ENCODE results near the gene RIMBP2.

Gene RIMBP2

GRCh38 chr12:130525384-130526172 is 190.5 kb downstream of the RIMBP2 start:
- DNase-seq (ENCODE audit: low spot score), result no peak
- H3K9ac ChIP-seq (ENCODE audit: low read depth, low read length, poor library complexity), result no peak overlapping the region
- H4K8ac ChIP-seq (ENCODE audit: low read depth, low read length), result no peak overlapping the region
- H3K36me3 ChIP-seq (replicated peaks in 1 of 2; ENCODE audit: control insufficient read depth in 2 of 2, insufficient read depth in 2 of 2, low read length in 2 of 2), result no peaks in the 10 kb centered on the region
- no peak overlapping the region for H3K23ac ChIP-seq (ENCODE audit: low read depth, low read length, poor library complexity)
- no peak overlapping the region for H3K18ac ChIP-seq (ENCODE audit: low read length)
- H3K4me3 ChIP-seq (ENCODE audit: low read length in 2 of 2), result peak overlapping the region in 1 of 2 donors; percentile 34
- H2AFZ ChIP-seq (ENCODE audit: low read length), result no peak overlapping the region
- H2BK12ac ChIP-seq (ENCODE audit: low read length), result no peak overlapping the region
- H2BK15ac ChIP-seq (ENCODE audit: low read length), result no peak overlapping the region
- H2BK120ac ChIP-seq (ENCODE audit: low read depth, low read length), result no peak overlapping the region
- H3K79me1 ChIP-seq (ENCODE audit: low read depth, low read length), result peaks cover 2% of the 10 kb centered on the region
- WGBS, 2 donors (ENCODE audit: extremely low coverage in 2 of 2, insufficient read length in 2 of 2, insufficient replicate concordance in 1 of 2), result no CpG with 5 or more reads among the region's 10 CpGs
- H3K4me1 ChIP-seq (ENCODE audit: control insufficient read depth in 2 of 2, insufficient read depth in 1 of 2, low read depth in 1 of 2, low read length in 2 of 2), result peaks cover 0 to 6% of the 10 kb centered on the region in 2 donors
- no peak overlapping the region for H4K91ac ChIP-seq (ENCODE audit: low read depth, low read length, poor library complexity)
- no peak overlapping the region for H3K4ac ChIP-seq (ENCODE audit: low read length)
- no peak overlapping the region for H2AK5ac ChIP-seq (ENCODE audit: low read depth, low read length)
- no peak overlapping the region for H3K4me2 ChIP-seq (ENCODE audit: insufficient read depth, low read length, poor library complexity, severe bottlenecking)
- no peak overlapping the region for H2BK5ac ChIP-seq (ENCODE audit: low read length)
- no peak overlapping the region for H3K14ac ChIP-seq (ENCODE audit: low read length)
- no peak overlapping the region for H3K27ac ChIP-seq (replicated peaks; ENCODE audit: low read length)
- no peaks in the 10 kb centered on the region for H3K9me3 ChIP-seq (replicated peaks in 1 of 2; ENCODE audit: control insufficient read depth in 2 of 2, insufficient read depth in 1 of 2, low read depth in 1 of 2, low read length in 2 of 2)
- H3K27me3 ChIP-seq (ENCODE audit: control insufficient read depth in 3 of 3, insufficient read depth in 3 of 3, low read depth in 1 of 3, low read length in 3 of 3), result no peaks in the 10 kb centered on the region

GRCh38 chr12:130524759-130525158 is 191.3 kb downstream of the RIMBP2 start:
- no peak overlapping the region for H3K9ac ChIP-seq (ENCODE audit: low read depth, low read length, poor library complexity)
- H3K18ac ChIP-seq (ENCODE audit: low read length), result no peak overlapping the region
- no peaks in the 10 kb centered on the region for H3K36me3 ChIP-seq (replicated peaks in 1 of 2; ENCODE audit: control insufficient read depth in 2 of 2, insufficient read depth in 2 of 2, low read length in 2 of 2)
- H2AFZ ChIP-seq (ENCODE audit: low read length), result no peak overlapping the region
- H3K79me1 ChIP-seq (ENCODE audit: low read depth, low read length), result peaks cover 2% of the 10 kb centered on the region
- no peak overlapping the region for H2BK12ac ChIP-seq (ENCODE audit: low read length)
- H3K4ac ChIP-seq (ENCODE audit: low read length), result no peak overlapping the region
- H3K14ac ChIP-seq (ENCODE audit: low read length), result no peak overlapping the region
- no CpG with 5 or more reads among the region's 8 CpGs for WGBS, 2 donors (ENCODE audit: extremely low coverage in 2 of 2, insufficient read length in 2 of 2, insufficient replicate concordance in 1 of 2)
- no peak overlapping the region for H2BK120ac ChIP-seq (ENCODE audit: low read depth, low read length)
- no peak overlapping the region for H2AK5ac ChIP-seq (ENCODE audit: low read depth, low read length)
- peaks cover 0 to 6% of the 10 kb centered on the region in 2 donors for H3K4me1 ChIP-seq (ENCODE audit: control insufficient read depth in 2 of 2, insufficient read depth in 1 of 2, low read depth in 1 of 2, low read length in 2 of 2)
- peaks cover 0 to under 1% of the 10 kb centered on the region in 2 donors for H3K9me3 ChIP-seq (replicated peaks in 1 of 2; ENCODE audit: control insufficient read depth in 2 of 2, insufficient read depth in 1 of 2, low read depth in 1 of 2, low read length in 2 of 2)
- H2BK5ac ChIP-seq (ENCODE audit: low read length), result no peak overlapping the region
- no peaks in the 10 kb centered on the region for H3K27me3 ChIP-seq (ENCODE audit: control insufficient read depth in 3 of 3, insufficient read depth in 3 of 3, low read depth in 1 of 3, low read length in 3 of 3)
- no peak overlapping the region for H4K8ac ChIP-seq (ENCODE audit: low read depth, low read length)
- DNase-seq (ENCODE audit: low spot score), result no peak
- H4K91ac ChIP-seq (ENCODE audit: low read depth, low read length, poor library complexity), result no peak overlapping the region
- no peak overlapping the region for H3K23ac ChIP-seq (ENCODE audit: low read depth, low read length, poor library complexity)
- no peak overlapping the region for H2BK15ac ChIP-seq (ENCODE audit: low read length)
- H3K27ac ChIP-seq (replicated peaks; ENCODE audit: low read length), result no peak overlapping the region
- H3K4me3 ChIP-seq (ENCODE audit: low read length in 2 of 2), result no peak overlapping the region
- no peak overlapping the region for H3K4me2 ChIP-seq (ENCODE audit: insufficient read depth, low read length, poor library complexity, severe bottlenecking)

GRCh38 chr12:130523863-130524614 is 192.1 kb downstream of the RIMBP2 start:
- no peak overlapping the region for H3K4ac ChIP-seq (ENCODE audit: low read length)

GRCh38 chr12:130523208-130523607 is 192.9 kb downstream of the RIMBP2 start:
- H3K4me2 ChIP-seq (ENCODE audit: insufficient read depth, low read length, poor library complexity, severe bottlenecking), result no peak overlapping the region
- H3K4ac ChIP-seq (ENCODE audit: low read length), result no peak overlapping the region
- H4K91ac ChIP-seq (ENCODE audit: low read depth, low read length, poor library complexity), result no peak overlapping the region
- H3K79me1 ChIP-seq (ENCODE audit: low read depth, low read length), result peaks cover 2% of the 10 kb centered on the region
- H3K36me3 ChIP-seq (replicated peaks in 1 of 2; ENCODE audit: control insufficient read depth in 2 of 2, insufficient read depth in 2 of 2, low read length in 2 of 2), result no peaks in the 10 kb centered on the region
- no peak overlapping the region for H2AK5ac ChIP-seq (ENCODE audit: low read depth, low read length)
- no peaks in the 10 kb centered on the region for H3K27me3 ChIP-seq (ENCODE audit: control insufficient read depth in 3 of 3, insufficient read depth in 3 of 3, low read depth in 1 of 3, low read length in 3 of 3)
- no peak overlapping the region for H2BK12ac ChIP-seq (ENCODE audit: low read length)
- H2AFZ ChIP-seq (ENCODE audit: low read length), result no peak overlapping the region
- no peak overlapping the region for H3K18ac ChIP-seq (ENCODE audit: low read length)
- H3K9ac ChIP-seq (ENCODE audit: low read depth, low read length, poor library complexity), result no peak overlapping the region
- H3K4me1 ChIP-seq (ENCODE audit: control insufficient read depth in 2 of 2, insufficient read depth in 1 of 2, low read depth in 1 of 2, low read length in 2 of 2), result peaks cover 0 to 6% of the 10 kb centered on the region in 2 donors
- H3K27ac ChIP-seq (replicated peaks; ENCODE audit: low read length), result no peak overlapping the region
- no CpG with 5 or more reads among the region's 9 CpGs for WGBS, 2 donors (ENCODE audit: extremely low coverage in 2 of 2, insufficient read length in 2 of 2, insufficient replicate concordance in 1 of 2)
- H2BK120ac ChIP-seq (ENCODE audit: low read depth, low read length), result no peak overlapping the region
- H3K9me3 ChIP-seq (replicated peaks in 1 of 2; ENCODE audit: control insufficient read depth in 2 of 2, insufficient read depth in 1 of 2, low read depth in 1 of 2, low read length in 2 of 2), result peaks cover 0 to 2% of the 10 kb centered on the region in 2 donors
- no peak for DNase-seq (ENCODE audit: low spot score)
- H4K8ac ChIP-seq (ENCODE audit: low read depth, low read length), result no peak overlapping the region
- no peak overlapping the region for H3K14ac ChIP-seq (ENCODE audit: low read length)
- H2BK5ac ChIP-seq (ENCODE audit: low read length), result no peak overlapping the region
- H3K23ac ChIP-seq (ENCODE audit: low read depth, low read length, poor library complexity), result no peak overlapping the region
- H3K4me3 ChIP-seq (ENCODE audit: low read length in 2 of 2), result no peak overlapping the region
- H2BK15ac ChIP-seq (ENCODE audit: low read length), result no peak overlapping the region

More at GRCh38 chr12:130523863-130524614, 192.1 kb downstream of the RIMBP2 start:
- no peaks in the 10 kb centered on the region for H3K36me3 ChIP-seq (replicated peaks in 1 of 2; ENCODE audit: control insufficient read depth in 2 of 2, insufficient read depth in 2 of 2, low read length in 2 of 2)
- H2AFZ ChIP-seq (ENCODE audit: low read length), result no peak overlapping the region
- no peak for DNase-seq (ENCODE audit: low spot score)
- H3K4me2 ChIP-seq (ENCODE audit: insufficient read depth, low read length, poor library complexity, severe bottlenecking), result no peak overlapping the region
- no peak overlapping the region for H3K9ac ChIP-seq (ENCODE audit: low read depth, low read length, poor library complexity)
- H2AK5ac ChIP-seq (ENCODE audit: low read depth, low read length), result no peak overlapping the region
- H2BK120ac ChIP-seq (ENCODE audit: low read depth, low read length), result no peak overlapping the region
- no peak overlapping the region for H2BK12ac ChIP-seq (ENCODE audit: low read length)
- H3K4me3 ChIP-seq (ENCODE audit: low read length in 2 of 2), result no peak overlapping the region
- peaks cover 0 to 2% of the 10 kb centered on the region in 2 donors for H3K9me3 ChIP-seq (replicated peaks in 1 of 2; ENCODE audit: control insufficient read depth in 2 of 2, insufficient read depth in 1 of 2, low read depth in 1 of 2, low read length in 2 of 2)
- H3K79me1 ChIP-seq (ENCODE audit: low read depth, low read length), result peaks cover 2% of the 10 kb centered on the region
- WGBS, 2 donors (ENCODE audit: extremely low coverage in 2 of 2, insufficient read length in 2 of 2, insufficient replicate concordance in 1 of 2), result no CpG with 5 or more reads among the region's 9 CpGs
- H3K4me1 ChIP-seq (ENCODE audit: control insufficient read depth in 2 of 2, insufficient read depth in 1 of 2, low read depth in 1 of 2, low read length in 2 of 2), result peaks cover 0 to 6% of the 10 kb centered on the region in 2 donors
- H3K14ac ChIP-seq (ENCODE audit: low read length), result peak overlapping the region; percentile 27
- H2BK15ac ChIP-seq (ENCODE audit: low read length), result no peak overlapping the region
- no peak overlapping the region for H3K27ac ChIP-seq (replicated peaks; ENCODE audit: low read length)
- peak overlapping the region; percentile 36 for H3K18ac ChIP-seq (ENCODE audit: low read length)
- no peak overlapping the region for H3K23ac ChIP-seq (ENCODE audit: low read depth, low read length, poor library complexity)
- H2BK5ac ChIP-seq (ENCODE audit: low read length), result no peak overlapping the region
- H3K27me3 ChIP-seq (ENCODE audit: control insufficient read depth in 3 of 3, insufficient read depth in 3 of 3, low read depth in 1 of 3, low read length in 3 of 3), result no peaks in the 10 kb centered on the region
- no peak overlapping the region for H4K8ac ChIP-seq (ENCODE audit: low read depth, low read length)
- no peak overlapping the region for H4K91ac ChIP-seq (ENCODE audit: low read depth, low read length, poor library complexity)

All from neuronal stem cell (in vitro differentiated cells).